Activated gamma-delta T cell (primary cell): Measurements from ENCODE around the gene KNOP1.

Experiments used
- DNase-seq: peaks from one replicate; lab custom pipeline; 2025; lab: John Stamatoyannopoulos, UW

Gene KNOP1

GRCh38 chr16:19707569-19708295 is 10.3 kb downstream of the KNOP1 start:
- DNase-seq: no peak

DNA sequence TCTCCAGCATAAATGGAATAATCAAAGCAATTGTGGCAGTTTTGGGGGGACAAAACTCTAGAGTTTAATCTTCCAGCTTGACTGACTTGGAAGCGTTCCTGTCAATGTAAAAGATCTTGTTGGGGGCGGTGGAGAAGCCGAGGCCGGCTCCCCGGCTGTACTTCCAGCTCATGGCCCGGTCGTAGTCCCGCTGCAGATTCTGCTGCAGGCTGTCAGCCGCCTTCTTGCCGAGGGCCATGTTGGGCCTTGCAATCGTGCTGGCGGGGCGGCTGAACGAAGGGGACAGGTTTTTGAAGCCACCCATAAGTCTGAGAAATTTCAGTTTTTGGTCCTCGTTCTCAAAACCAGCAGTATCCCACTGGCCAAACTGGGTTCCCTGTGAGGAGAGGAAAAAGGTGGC is 11.2 kb downstream of the KNOP1 start:
- no peak for DNase-seq

- DNase-seq: no peak
These were observed 12.2 kb downstream of the KNOP1 start for GRCh38 chr16:19705843-19706242.

GRCh38 chr16:19705146-19705501 is 12.9 kb downstream of the KNOP1 start:
- no peak for DNase-seq

- DNase-seq: no peak
These were observed 13.5 kb downstream of the KNOP1 start for GRCh38 chr16:19704321-19705145.

DNA sequence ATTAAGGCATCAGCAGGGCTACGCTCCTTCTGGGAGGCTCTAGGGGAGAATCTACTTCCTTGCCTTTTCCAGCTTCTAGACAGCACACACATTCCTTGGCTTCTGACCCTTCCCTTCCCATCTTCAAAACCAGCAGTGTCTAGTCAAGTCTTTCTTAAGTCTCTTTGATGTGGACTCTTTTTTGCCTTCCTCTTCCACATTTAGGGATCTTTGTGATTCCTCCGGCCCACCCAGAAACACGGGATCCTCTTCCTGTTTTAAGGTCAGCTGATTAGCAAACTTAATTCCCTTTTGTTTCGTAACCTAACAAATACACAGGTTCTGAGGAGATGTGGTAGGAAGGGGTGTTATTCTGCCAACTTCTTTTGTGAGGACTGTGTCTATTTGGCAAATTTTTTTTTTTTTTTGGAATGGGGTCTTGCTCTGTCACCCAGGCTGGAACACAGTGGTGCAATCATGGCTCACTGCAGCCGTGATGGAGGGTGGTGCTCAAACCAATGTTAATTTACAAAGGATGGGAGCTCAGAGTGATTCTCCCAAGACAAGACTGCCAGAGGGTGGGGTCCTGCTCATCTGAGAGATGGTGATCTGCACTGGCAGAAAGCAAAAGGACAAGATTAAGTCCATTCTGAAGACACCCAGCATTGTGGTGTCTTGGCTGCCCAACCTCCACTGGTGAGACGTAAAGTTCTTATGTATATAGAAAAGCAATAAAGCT is 14.7 kb downstream of the KNOP1 start:
- no peak for DNase-seq

DNA sequence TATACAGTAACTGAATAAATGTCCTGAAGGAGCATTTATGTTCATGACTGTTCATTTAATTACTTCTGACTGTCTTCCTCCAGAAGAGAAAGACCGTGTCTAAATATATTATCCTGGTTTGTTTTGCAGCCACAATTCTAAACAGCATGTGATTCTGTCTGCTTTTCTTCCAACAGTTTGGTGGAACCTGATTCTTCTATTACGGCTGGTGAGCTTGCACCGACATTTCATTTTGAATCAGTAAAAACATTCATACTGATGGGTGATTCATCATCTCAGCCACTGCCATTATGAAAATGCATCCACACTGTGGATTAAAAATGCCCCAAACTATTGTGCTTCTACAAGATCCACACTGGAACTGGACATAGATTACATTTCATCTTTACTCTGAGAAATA is 16.9 kb downstream of the KNOP1 start:
- no peak for DNase-seq

DNA sequence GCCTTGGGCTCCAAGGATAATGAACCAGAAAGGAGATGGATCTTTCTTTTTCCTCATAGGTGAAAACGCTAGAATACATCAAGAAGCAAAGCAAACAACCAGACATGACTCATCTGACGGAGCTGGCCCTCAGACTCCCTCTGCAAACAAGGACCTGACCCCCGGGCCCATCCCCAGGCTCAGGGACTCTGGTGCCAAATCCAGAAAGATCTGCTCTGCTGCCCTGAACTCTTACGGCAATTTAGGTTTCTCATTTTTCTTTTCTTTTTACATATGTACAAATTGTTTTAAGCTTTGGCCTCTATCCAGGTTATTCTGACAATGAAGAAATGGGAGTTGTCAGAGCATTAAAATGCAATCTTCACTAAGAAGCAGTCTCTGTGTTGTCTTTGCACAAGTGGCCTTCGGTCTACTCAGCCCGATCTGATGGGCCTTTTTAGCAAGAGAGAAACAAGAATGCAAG is 17.7 kb downstream of the KNOP1 start:
- no peak for DNase-seq

GRCh38 chr16:19699472-19699871 is 18.6 kb downstream of the KNOP1 start:
- DNase-seq: no peak

GRCh38 chr16:19698480-19699465 is 19.3 kb downstream of the KNOP1 start:
- DNase-seq: no peak

GRCh38 chr16:19697756-19698318 is 20.2 kb downstream of the KNOP1 start:
- DNase-seq: no peak

- no peak for DNase-seq
These were observed 21.1 kb downstream of the KNOP1 start for GRCh38 chr16:19696961-19697360.

- DNase-seq: no peak
These were observed 21.7 kb downstream of the KNOP1 start for GRCh38 chr16:19696328-19696727.

DNA sequence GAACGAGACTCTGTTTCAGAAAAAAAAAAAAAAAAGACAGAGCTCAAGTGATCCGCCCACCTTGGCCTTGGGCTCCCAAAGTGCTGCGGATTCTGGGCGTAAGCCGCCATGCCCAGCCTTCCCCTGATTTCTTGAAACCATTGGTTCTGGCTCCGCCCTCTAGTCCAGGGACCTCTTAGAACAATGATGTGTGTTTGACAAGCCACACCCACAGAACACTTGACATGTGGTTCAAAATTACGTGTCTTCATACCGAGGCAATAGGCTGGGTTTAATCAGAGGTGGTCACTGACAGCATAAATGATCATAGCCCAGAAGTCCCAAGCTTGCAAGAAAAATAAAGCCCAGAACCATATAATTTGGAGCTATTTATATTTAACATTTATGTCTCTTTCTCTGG is 23.0 kb downstream of the KNOP1 start:
- no peak for DNase-seq

GRCh38 chr16:19691161-19691711 is 26.8 kb downstream of the KNOP1 start:
- DNase-seq: no peak

GRCh38 chr16:19690196-19690595 is 27.8 kb downstream of the KNOP1 start:
- no peak for DNase-seq

GRCh38 chr16:19689342-19689741 is 28.7 kb downstream of the KNOP1 start:
- no peak for DNase-seq

DNA sequence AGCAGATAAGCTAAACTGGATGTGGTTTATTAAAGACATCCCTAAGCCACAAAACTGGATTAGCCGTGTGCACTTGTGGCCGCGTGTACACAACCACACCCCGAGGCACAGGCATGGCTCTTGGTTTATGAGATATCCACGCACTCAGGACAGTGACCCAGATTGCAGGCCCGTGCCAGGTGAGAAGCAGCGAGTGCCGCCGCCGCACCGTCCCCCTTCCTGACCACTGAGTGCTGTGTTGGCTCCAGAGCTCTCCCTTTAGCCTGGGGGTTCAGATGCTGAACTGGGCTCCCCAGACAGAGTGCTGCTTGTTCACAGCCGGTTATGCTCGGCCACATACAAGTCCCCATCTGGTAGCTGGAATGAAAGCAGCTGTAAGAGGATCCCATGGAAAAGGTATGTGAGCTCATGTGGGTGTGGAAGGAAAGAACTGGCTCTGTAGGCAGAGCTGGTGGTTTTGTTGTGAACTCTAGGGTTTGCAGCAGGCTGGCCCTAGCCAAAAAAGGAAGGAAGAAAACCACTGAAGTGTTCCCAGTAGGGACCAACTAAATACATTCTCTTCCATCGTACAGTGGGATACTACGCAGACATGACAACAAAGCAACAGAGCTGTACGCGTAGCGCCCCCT is 29.5 kb downstream of the KNOP1 start:
- no peak for DNase-seq

GRCh38 chr16:19687279-19687678 is 30.7 kb downstream of the KNOP1 start:
- DNase-seq: no peak

GRCh38 chr16:19685176-19685575 is 32.9 kb downstream of the KNOP1 start:
- DNase-seq: no peak
